ENCODE measurements around the gene SGMS2.

DNA sequence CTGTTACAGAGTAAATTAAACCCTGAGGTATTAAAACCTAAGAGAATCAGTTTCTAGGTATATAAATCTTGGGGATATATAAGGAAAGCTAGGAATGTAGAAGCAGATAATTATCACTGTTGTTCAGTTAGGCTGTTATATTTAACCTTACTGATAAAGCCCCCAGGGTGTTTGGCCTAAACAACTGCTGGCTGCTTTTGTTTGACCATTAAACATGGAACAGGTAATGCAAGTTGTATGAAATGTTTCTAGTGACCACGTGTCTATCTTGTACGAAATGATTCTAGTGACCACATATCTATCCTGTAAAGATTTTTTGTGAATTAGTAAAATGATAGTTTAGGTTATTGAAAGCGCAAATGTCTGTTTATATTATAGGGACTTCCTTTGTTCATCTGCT lies 52.6 kb downstream of the SGMS2 start:
- TF ChIP-seq POLR2A (IDR thresholded peaks at IDR 0.05; ENCODE audit: low read length) (no peak), GATA1 (IDR thresholded peaks at IDR 0.05; ENCODE audit: low read depth, low read length) (no peak)
